GM12864 (cell line): ENCODE measurements around the gene MMP10.
"Not testable (repeated sequence)": the region's sequence is repeated elsewhere in the genome, so short reads cannot be mapped to it uniquely, and the experiment has no call there.

Experiments used
- DNase-seq: peaks from one replicate; pipeline ENCODE4 v3.0.0-alpha.2; 2011; ENCODE audit warnings: low read depth
- H3K4me3 ChIP-seq: 2 replicates; pipeline ENCODE4 v1.5.1; 2011; ENCODE audit warnings: mild to moderate bottlenecking, low read depth, low read length, control low read depth
- CTCF ChIP-seq: IDR thresholded peaks from 2 replicates; pipeline ENCODE4 v1.5.1; 2011; ENCODE audit warnings: low read depth, mild to moderate bottlenecking, moderate library complexity, low read length, control low read depth, inconsistent platforms; ENCODE audit errors: missing control alignments

Gene MMP10

GRCh38 chr11:102757823-102758549 lies 22.4 kb downstream of the MMP10 start:
- DNase-seq: no peak
- TF ChIP-seq CTCF: no peak
- H3K4me3 ChIP-seq: no peak overlapping the region

GRCh38 chr11:102753267-102753666 lies 27.2 kb downstream of the MMP10 start:
- TF ChIP-seq CTCF: no peak
- DNase-seq: no peak
- H3K4me3 ChIP-seq: no peak overlapping the region

GRCh38 chr11:102751673-102752072 lies 28.8 kb downstream of the MMP10 start:
- no peak overlapping the region for H3K4me3 ChIP-seq
- DNase-seq: no peak
- TF ChIP-seq CTCF: no peak

- DNase-seq: no peak
- no peak overlapping the region for H3K4me3 ChIP-seq
- no peak for TF ChIP-seq CTCF
Measured at GRCh38 chr11:102749101-102749722, 31.2 kb downstream of the MMP10 start.

- not testable (repeated sequence) for H3K4me3 ChIP-seq, DNase-seq
Measured at GRCh38 chr11:102746746-102747578, 33.5 kb downstream of the MMP10 start.

GRCh38 chr11:102734650-102735049 lies 45.8 kb downstream of the MMP10 start:
- no peak for DNase-seq
- no peak for TF ChIP-seq CTCF

GRCh38 chr11:102733232-102733875 lies 47.1 kb downstream of the MMP10 start:
- H3K4me3 ChIP-seq: no peak overlapping the region
- peak; percentile 80 for TF ChIP-seq CTCF
- DNase-seq: no peak

More at GRCh38 chr11:102734650-102735049, 45.8 kb downstream of the MMP10 start:
- no peak overlapping the region for H3K4me3 ChIP-seq

- not testable (repeated sequence) for DNase-seq, H3K4me3 ChIP-seq
Measured at GRCh38 chr11:102730944-102731343, 49.5 kb downstream of the MMP10 start.
